SK-N-SH treated with all-trans-retinoic acid at 6 μM for 48 hours (cell line): ENCODE data around the gene POLR3C.

Experiments
- ARNTL ChIP-seq: fragments of 450-650 bp; formaldehyde crosslinking; IDR thresholded peaks from 2 replicates; pipeline ENCODE4 v1.5.0; 2020; ENCODE audit warnings: low read depth, mild to moderate bottlenecking, moderate library complexity, borderline replicate concordance
- CREB5 ChIP-seq: fragments of 250-450 bp; sonication (Bioruptor Pico); IDR thresholded peaks from 2 replicates; pipeline ENCODE4 v1.5.1; 2020; ENCODE audit warnings: low read depth, mild to moderate bottlenecking, moderate library complexity
- ESRRG ChIP-seq: fragments of 250-450 bp; sonication (Bioruptor Pico); IDR thresholded peaks from 2 replicates; pipeline ENCODE4 v1.6.1; 2021; ENCODE audit warnings: mild to moderate bottlenecking
- PATZ1 ChIP-seq: fragments of 250-450 bp; sonication (Bioruptor Pico); IDR thresholded peaks from 2 replicates; pipeline ENCODE4 v1.8.0; 2020; ENCODE audit warnings: mild to moderate bottlenecking, moderate library complexity, borderline replicate concordance
- POU6F1 ChIP-seq: fragments of 250-450 bp; sonication (Bioruptor Pico); IDR thresholded peaks from 2 replicates; pipeline ENCODE4 v1.8.0; 2021; ENCODE audit warnings: low read depth, mild to moderate bottlenecking, moderate library complexity, borderline replicate concordance
- SNAI2 ChIP-seq: fragments of 250-450 bp; sonication (Bioruptor Pico); IDR thresholded peaks from 2 replicates; pipeline ENCODE4 v1.5.0; 2020; ENCODE audit warnings: mild to moderate bottlenecking, moderate library complexity
- ZC3H10 ChIP-seq: fragments of 250-450 bp; sonication (Bioruptor Pico); IDR thresholded peaks from 2 replicates; pipeline ENCODE4 v1.5.1; 2021; ENCODE audit warnings: mild to moderate bottlenecking, moderate library complexity
- ZNF8 ChIP-seq: fragments of 450-650 bp; formaldehyde crosslinking; IDR thresholded peaks from 2 replicates; pipeline ENCODE4 v1.5.0; 2020; ENCODE audit warnings: mild to moderate bottlenecking, moderate library complexity

- no peak for TF ChIP-seq ESRRG (CRISPR knock-in tag)
- TF ChIP-seq SNAI2 (CRISPR knock-in tag): no peak
- TF ChIP-seq CREB5 (CRISPR knock-in tag): no peak
- TF ChIP-seq PATZ1: no peak
- TF ChIP-seq ARNTL (CRISPR knock-in tag): no peak
- no peak for TF ChIP-seq ZC3H10 (CRISPR knock-in tag)
- TF ChIP-seq ZNF8 (CRISPR knock-in tag): no peak
- no peak for TF ChIP-seq POU6F1
These were observed 38.5 kb upstream of the POLR3C start for GRCh38 chr1:145785547-145785946.
